Measurements from ENCODE around the gene FBF1. TPM values are rescaled to one million over a fixed set of nuclear protein-coding genes. Genes with fewer than 3 reads are reported as not detected.

FBF1 gene
- total and polyA plus RNA-seq, 10 donors = 5.2 to 16.0 (median 10.0) TPM

DNA sequence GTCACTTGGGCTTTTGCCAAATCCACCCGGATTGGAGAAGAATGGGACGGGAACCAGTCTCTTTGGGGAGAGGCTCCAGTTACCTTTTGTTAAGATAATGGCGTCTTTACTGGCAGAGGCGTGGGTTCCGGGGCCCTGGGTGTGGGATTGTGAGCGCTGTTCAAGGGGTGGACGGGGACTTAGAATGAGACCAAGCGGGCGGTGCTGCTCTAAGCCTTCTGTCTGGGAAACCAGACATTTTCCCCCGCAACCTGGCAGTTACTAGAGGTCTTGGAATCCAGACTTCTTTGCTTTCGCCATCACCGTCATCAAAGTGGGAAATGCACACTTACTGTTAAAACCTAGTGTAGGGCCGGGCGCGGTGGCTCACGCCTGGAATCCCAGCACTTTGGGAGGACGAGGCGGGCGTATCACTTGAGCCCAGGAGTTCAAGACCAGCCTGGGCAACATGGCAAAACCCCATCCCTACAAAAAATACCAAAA, 38.9 kb upstream of the FBF1 start:
- DNase-seq = no peak
- Histone ChIP-seq H3K27ac (peak overlapping the region; percentile 92 to 99 (median 98)), H3K4me3 (peak overlapping the region; percentile 67 to 92 (median 76)), H3K27me3 (replicated peaks in 1 of 7) (no peaks in the 10 kb centered on the region), H3K4me1 (peaks cover 24 to 87% (median 50%) of the 10 kb centered on the region in 6 donors), H3K36me3 (peaks cover 0 to 20% (median 0%) of the 10 kb centered on the region in 6 donors), H3K9me3 (no peaks in the 10 kb centered on the region)
- intact Hi-C loops (cut with DNase I; ENCODE audit: low total_unique reads) = no loop called here
- no peak for TF ChIP-seq POLR2AphosphoS5 (IDR thresholded peaks at IDR 0.05)
- TF ChIP-seq POLR2A (IDR thresholded peaks at IDR 0.05) = no peak
- TF ChIP-seq, protein P1, sequence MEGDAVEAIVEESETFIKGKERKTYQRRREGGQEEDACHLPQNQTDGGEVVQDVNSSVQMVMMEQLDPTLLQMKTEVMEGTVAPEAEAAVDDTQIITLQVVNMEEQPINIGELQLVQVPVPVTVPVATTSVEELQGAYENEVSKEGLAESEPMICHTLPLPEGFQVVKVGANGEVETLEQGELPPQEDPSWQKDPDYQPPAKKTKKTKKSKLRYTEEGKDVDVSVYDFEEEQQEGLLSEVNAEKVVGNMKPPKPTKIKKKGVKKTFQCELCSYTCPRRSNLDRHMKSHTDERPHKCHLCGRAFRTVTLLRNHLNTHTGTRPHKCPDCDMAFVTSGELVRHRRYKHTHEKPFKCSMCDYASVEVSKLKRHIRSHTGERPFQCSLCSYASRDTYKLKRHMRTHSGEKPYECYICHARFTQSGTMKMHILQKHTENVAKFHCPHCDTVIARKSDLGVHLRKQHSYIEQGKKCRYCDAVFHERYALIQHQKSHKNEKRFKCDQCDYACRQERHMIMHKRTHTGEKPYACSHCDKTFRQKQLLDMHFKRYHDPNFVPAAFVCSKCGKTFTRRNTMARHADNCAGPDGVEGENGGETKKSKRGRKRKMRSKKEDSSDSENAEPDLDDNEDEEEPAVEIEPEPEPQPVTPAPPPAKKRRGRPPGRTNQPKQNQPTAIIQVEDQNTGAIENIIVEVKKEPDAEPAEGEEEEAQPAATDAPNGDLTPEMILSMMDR (IDR thresholded peaks at IDR 0.05 in 8 of 11, conservative IDR thresholded peaks at IDR 0.05 in 3 of 11) = no peak
- WGBS, 5 donors = 2 to 6% (median 5%) methylated on average over 13 to 19 of the region's 19 CpGs

DNA sequence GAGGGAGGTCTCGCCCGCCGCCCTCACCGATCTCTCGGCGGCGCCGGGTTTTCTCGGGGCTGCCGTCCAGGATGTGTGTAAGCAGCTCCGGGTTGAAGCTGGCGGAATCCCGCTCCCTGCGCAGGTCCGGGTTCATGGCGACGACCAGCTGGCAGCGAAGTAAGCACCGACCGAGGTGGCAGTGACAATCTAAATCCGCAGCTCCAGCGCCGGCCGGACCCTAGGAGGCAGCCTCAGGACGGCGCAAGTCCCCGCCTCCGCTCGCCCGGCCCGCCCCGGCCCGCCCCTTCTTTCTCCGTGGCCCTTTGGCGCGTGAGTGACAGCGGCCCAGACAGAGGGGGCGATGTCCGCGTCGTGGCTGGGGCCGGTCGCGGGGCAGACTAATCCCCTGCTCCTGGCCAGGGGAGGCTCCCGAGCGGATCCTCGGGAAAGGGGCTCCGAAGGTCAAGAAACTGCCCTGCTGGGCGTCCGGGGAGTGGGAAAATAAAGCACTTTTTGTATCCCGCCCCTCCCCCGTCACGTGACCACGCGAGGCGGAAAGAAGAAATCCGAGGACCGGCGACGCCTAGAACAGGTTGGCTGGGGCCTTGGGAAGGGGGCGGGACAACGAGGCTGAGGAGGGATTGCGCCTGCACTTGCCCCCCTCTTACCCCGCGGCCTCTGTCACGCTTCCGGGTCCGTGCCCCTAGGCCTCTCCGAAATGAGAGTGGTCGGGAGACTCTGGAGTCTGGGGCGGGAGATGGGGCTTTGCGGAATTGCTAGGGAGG, 38.3 kb upstream of the FBF1 start, which contains the start of the genes ACOX1 and TEN1:
Gene ACOX1, minus strand, starts transcription at position 229 of the 767 bp plus-strand sequence. Its CDS starts 93 bp downstream, at position 136.
Gene TEN1, plus strand, starts transcription at position 303 of the 767 bp plus-strand sequence. CDS start 6,953 bp downstream, outside the sequence.
- peak; percentile 93 to 98 (median 94) for TF ChIP-seq POLR2AphosphoS5 (IDR thresholded peaks at IDR 0.05)
- TF ChIP-seq, protein P1 (IDR thresholded peaks at IDR 0.05 in 8 of 11, conservative IDR thresholded peaks at IDR 0.05 in 3 of 11) = peak in 9 of 11 experiments; percentile 29 to 70 (median 55)
- peak; percentile 2 to 88 (median 53) for TF ChIP-seq POLR2A (IDR thresholded peaks at IDR 0.05)
- WGBS, 5 donors = 0 to 1% (median 0%) methylated on average over 23 to 72 of the region's 72 CpGs
- peak; percentile 99 for DNase-seq
- Histone ChIP-seq H3K9me3 (no peaks in the 10 kb centered on the region), H3K4me3 (peak within 1 kb of the TSS; percentile 67 to 92 (median 76)), H3K27me3 (replicated peaks in 1 of 7) (no peaks in the 10 kb centered on the region), H3K4me1 (peaks cover 24 to 87% (median 50%) of the 10 kb centered on the region in 6 donors), H3K36me3 (peaks cover 0 to 20% (median 0%) of the 10 kb centered on the region in 6 donors), H3K27ac (peak within 1 kb of the TSS; percentile 92 to 99 (median 98))
- intact Hi-C loops (cut with DNase I; ENCODE audit: low total_unique reads) = no loop called here

DNA sequence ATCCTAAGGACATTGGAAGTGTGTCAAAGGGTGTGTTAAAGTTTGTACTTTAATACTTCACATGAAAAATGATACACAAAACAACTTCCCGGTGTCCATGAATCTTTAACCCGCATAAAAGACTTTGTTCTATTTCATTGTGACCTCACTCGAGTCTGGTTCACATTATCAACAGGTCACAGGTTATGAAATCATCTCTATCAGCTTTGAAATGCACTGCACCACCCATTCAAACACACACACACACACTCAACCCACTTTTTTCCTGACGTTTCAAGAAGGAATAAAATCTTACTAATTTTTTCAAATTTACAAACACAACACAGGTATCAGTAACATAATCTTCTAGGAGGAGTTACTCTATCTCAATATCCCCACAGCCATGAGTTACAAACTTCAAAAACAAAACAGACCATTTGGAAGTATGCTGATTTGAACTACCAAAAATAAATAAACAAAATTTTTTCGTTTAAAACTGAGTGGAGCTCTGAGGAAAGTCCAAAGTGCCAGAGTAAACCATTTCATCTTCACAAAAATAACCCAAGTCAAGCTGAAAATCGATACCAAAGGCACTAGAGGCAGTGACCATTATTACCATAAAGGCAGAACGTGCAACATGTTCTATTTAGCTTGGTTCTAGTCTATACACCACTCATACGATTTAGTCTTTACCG, 35.5 kb upstream of the FBF1 start:
- 70 to 84% (median 76%) methylated on average over 9 of the region's 9 CpGs for WGBS, 5 donors

More for the DNA sequence above, 35.5 kb upstream of the FBF1 start:
- Histone ChIP-seq H3K36me3 (peaks cover 0 to 48% (median 0%) of the 10 kb centered on the region in 6 donors), H3K4me3 (peak overlapping the region in 2 of 8 donors; percentile 4 to 7), H3K27me3 (replicated peaks in 1 of 7) (no peaks in the 10 kb centered on the region), H3K4me1 (peaks cover 20 to 87% (median 48%) of the 10 kb centered on the region in 6 donors), H3K9me3 (no peaks in the 10 kb centered on the region), H3K27ac (peak overlapping the region in 5 of 8 donors; percentile 4 to 36 (median 23))
- no peak for DNase-seq
- TF ChIP-seq POLR2AphosphoS5 (IDR thresholded peaks at IDR 0.05) = no peak
- TF ChIP-seq, protein P1 (IDR thresholded peaks at IDR 0.05 in 8 of 11, conservative IDR thresholded peaks at IDR 0.05 in 3 of 11) = no peak
- no peak for TF ChIP-seq POLR2A (IDR thresholded peaks at IDR 0.05)
- intact Hi-C loops (cut with DNase I; ENCODE audit: low total_unique reads) = no loop called here
